ENCODE data around the gene CNTNAP3. TPM values are rescaled to one million over a fixed set of nuclear protein-coding genes. Genes with fewer than 3 reads are reported as not detected.
"Not testable (repeated sequence)": the region's sequence is repeated elsewhere in the genome, so short reads cannot be mapped to it uniquely, and the experiment has no call there.

The CNTNAP3 gene
- polyA plus RNA-seq, 3 donors = 0.03 TPM; not detected in 2

- H3K36me3 Mint-ChIP-seq; H3K27me3 ChIP-seq (ENCODE audit: control insufficient read depth in 2 of 2, insufficient read depth in 2 of 2, low read length in 2 of 2); H3K4me1 Mint-ChIP-seq; H3K27ac Mint-ChIP-seq; DNase-seq; H3K4me1 ChIP-seq (ENCODE audit: control insufficient read depth in 1 of 2, insufficient read depth in 2 of 2, low read length in 2 of 2); H3K27me3 Mint-ChIP-seq (ENCODE audit: low read depth in 3 of 3); H3K4me3 ChIP-seq (replicated peaks in 1 of 3; ENCODE audit: low read depth in 2 of 3, low read length in 3 of 3); H3K27ac ChIP-seq (ENCODE audit: low read depth in 1 of 2, low read length in 2 of 2); H3K4me2 ChIP-seq (replicated peaks; ENCODE audit: extremely low read depth, low read length, poor library complexity, severe bottlenecking); H3K36me3 ChIP-seq (replicated peaks in 1 of 2; ENCODE audit: control insufficient read depth in 1 of 2, insufficient read depth in 2 of 2, low read length in 2 of 2); H3K9ac ChIP-seq (ENCODE audit: insufficient read depth, low read length, poor library complexity, severe bottlenecking); H3K79me2 ChIP-seq (ENCODE audit: insufficient read depth, low read length); H3K4me3 Mint-ChIP-seq; intact Hi-C loops (cut with micrococcal nuclease); H3K9me3 ChIP-seq (replicated peaks in 1 of 2; ENCODE audit: control insufficient read depth in 1 of 2, insufficient read depth in 1 of 2, low read length in 2 of 2); H2AFZ ChIP-seq (ENCODE audit: insufficient read depth, low read depth, low read length, poor library complexity, severe bottlenecking); H4K20me1 ChIP-seq (ENCODE audit: insufficient read depth, low read length): not testable (repeated sequence)
- peaks cover 0 to 19% (median 8%) of the 10 kb centered on the region in 7 donors for H3K9me3 Mint-ChIP-seq
- WGBS (ENCODE audit: insufficient coverage) = 95% methylated on average over 7 of the region's 7 CpGs
Observed at GRCh38 chr9:39028168-39028567, 259.8 kb downstream of the CNTNAP3 start.

GRCh38 chr9:39025911-39026588, 261.9 kb downstream of the CNTNAP3 start:
- H3K36me3 Mint-ChIP-seq; H3K4me3 Mint-ChIP-seq; H3K27me3 Mint-ChIP-seq (ENCODE audit: low read depth in 3 of 3); H3K4me3 ChIP-seq (replicated peaks in 1 of 3; ENCODE audit: low read depth in 2 of 3, low read length in 3 of 3); H3K36me3 ChIP-seq (replicated peaks in 1 of 2; ENCODE audit: control insufficient read depth in 1 of 2, insufficient read depth in 2 of 2, low read length in 2 of 2); H3K27me3 ChIP-seq (ENCODE audit: control insufficient read depth in 2 of 2, insufficient read depth in 2 of 2, low read length in 2 of 2); H3K4me2 ChIP-seq (replicated peaks; ENCODE audit: extremely low read depth, low read length, poor library complexity, severe bottlenecking); DNase-seq; H3K9ac ChIP-seq (ENCODE audit: insufficient read depth, low read length, poor library complexity, severe bottlenecking); H3K79me2 ChIP-seq (ENCODE audit: insufficient read depth, low read length); H3K4me1 ChIP-seq (ENCODE audit: control insufficient read depth in 1 of 2, insufficient read depth in 2 of 2, low read length in 2 of 2); H3K9me3 ChIP-seq (replicated peaks in 1 of 2; ENCODE audit: control insufficient read depth in 1 of 2, insufficient read depth in 1 of 2, low read length in 2 of 2); H2AFZ ChIP-seq (ENCODE audit: insufficient read depth, low read depth, low read length, poor library complexity, severe bottlenecking); H3K27ac Mint-ChIP-seq; H3K27ac ChIP-seq (ENCODE audit: low read depth in 1 of 2, low read length in 2 of 2); H3K4me1 Mint-ChIP-seq; H4K20me1 ChIP-seq (ENCODE audit: insufficient read depth, low read length); intact Hi-C loops (cut with micrococcal nuclease): not testable (repeated sequence)
- H3K9me3 Mint-ChIP-seq = peaks cover 0 to 17% (median 9%) of the 10 kb centered on the region in 7 donors
- WGBS (ENCODE audit: insufficient coverage) = 66% methylated on average over 3 of the region's 4 CpGs

Small RNAs within 50 kb of the gene (small RNA-seq; reads per million reads assigned to genes)
- not detected for gene RN7SL640P (ENCODE audit: insufficient read length, low read depth)

Other genes with a start within 250 kb of the CNTNAP3 start
- not detected for gene SPATA31A1, start 67.5 kb upstream of the CNTNAP3 start, polyA plus RNA-seq

Data from CD14-positive monocyte (primary cell).